Thyroid gland (tissue), 4 donors: ENCODE results near the gene GGA2. TPM values are rescaled to one million over a fixed set of nuclear protein-coding genes. Genes with fewer than 3 reads are reported as not detected.
A peak's percentile ranks its signal among the peaks of the same experiment; 100 is the strongest.
"Not testable (repeated sequence)": the region's sequence is repeated elsewhere in the genome, so short reads cannot be mapped to it uniquely, and the experiment has no call there.

Experiments
- DNase-seq, 2 donors: peaks; one replicate each; pipeline ENCODE4 v3.0.0-alpha.2; 2019
- H3K27ac ChIP-seq, 3 donors: fragments of 200-600 bp; sonication (generic); 1 replicate in 2 of 3; 2 replicates in 1 of 3; pipeline ENCODE4 v1.5.1; 2016 to 2019; ENCODE audit warnings: mild to moderate bottlenecking in 1 of 3, moderate library complexity in 1 of 3
- H3K27me3 ChIP-seq: fragments of 200-600 bp; sonication (generic); one replicate; pipeline ENCODE4 v1.5.1; 2019
- H3K36me3 ChIP-seq, 2 donors: fragments of 200-600 bp; sonication (generic); one replicate each; pipeline ENCODE4 v1.5.1; 2016 to 2019
- H3K4me1 ChIP-seq, 2 donors: fragments of 200-600 bp; sonication (generic); one replicate each; pipeline ENCODE4 v1.5.1; 2017 to 2019
- H3K4me3 ChIP-seq, 3 donors: fragments of 200-600 bp; sonication (generic); replicated peaks in 1 of 3; 1 replicate in 2 of 3; 2 replicates in 1 of 3; pipeline ENCODE4 v1.5.1; 2016; ENCODE audit warnings: mild to moderate bottlenecking in 1 of 3
- H3K9me3 ChIP-seq: fragments of 200-600 bp; sonication (generic); one replicate; pipeline ENCODE4 v1.5.1; 2017
- CTCF ChIP-seq, 6 experiments: fragments of 200-600 bp in 3 of 6; fragments of 450-650 bp in 3 of 6; sonication (generic) in 3 of 6; IDR thresholded peaks; one replicate each; pipeline ENCODE4 v1.5.1; 2016 to 2019; ENCODE audit warnings: antibody characterized with exemption in 6 of 6, mild to moderate bottlenecking in 2 of 6, inconsistent platforms in 1 of 6, moderate library complexity in 1 of 6
- POLR2A ChIP-seq, 2 donors: fragments of 450-650 bp; IDR thresholded peaks; one replicate each; pipeline ENCODE4 v1.6.1; 2017; ENCODE audit warnings: antibody characterized with exemption in 2 of 2, mild to moderate bottlenecking in 2 of 2, moderate library complexity in 1 of 2
- WGBS, 2 donors: methylation state at CpG; one replicate each; pipeline ENCODE4 v1.1.5; 2017; 5-methylcytosine and 5-hydroxymethylcytosine counted together
- intact Hi-C: fragments of 100-400 bp; cut with DNase I; formaldehyde crosslinking; loops from one replicate; pipeline ENCODE4 v1.15.1; 2023
- total RNA-seq, 4 donors: library from RNA; depleted of rRNA; stranded (reverse); fragments of >200 nt; gene quantifications; one replicate each; pipeline ENCODE4 v1.2.3, GENCODE V29; 2016

Gene GGA2
- total RNA-seq, 4 donors from 2014 or later = 103 to 190 (median 159) TPM

DNA sequence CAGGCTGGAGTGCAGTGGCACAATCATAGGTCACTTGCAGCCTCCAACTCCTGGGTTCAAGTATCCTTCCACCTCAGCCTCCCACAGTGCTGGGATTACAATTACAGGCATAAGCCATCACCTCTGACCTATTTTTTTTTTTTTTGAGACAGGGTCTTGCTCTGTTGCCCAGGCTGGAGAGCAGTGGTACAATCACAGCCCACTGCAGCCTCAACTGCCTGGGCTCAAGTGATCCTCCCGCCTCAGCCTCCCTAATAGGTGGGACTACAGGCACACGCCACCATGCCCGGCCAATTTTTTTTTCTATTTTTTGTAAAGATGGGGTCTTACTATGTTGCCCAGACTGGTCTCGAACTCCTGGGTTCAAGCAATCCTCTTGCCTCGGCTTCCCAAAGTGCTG is 5.6 kb upstream of the GGA2 start:
- no peak overlapping the region for H3K27ac ChIP-seq
- H3K36me3 ChIP-seq = no peaks in the 10 kb centered on the region
- DNase-seq = no peak
- no peaks in the 10 kb centered on the region for H3K27me3 ChIP-seq
- TF ChIP-seq POLR2A (IDR thresholded peaks at IDR 0.05) = no peak
- H3K4me1 ChIP-seq = peaks cover 0 to 5% of the 10 kb centered on the region in 2 donors
- intact Hi-C loops = no loop called here
- 98 to 99% methylated on average over 5 of the region's 5 CpGs for WGBS, 2 donors
- no peak overlapping the region for H3K4me3 ChIP-seq
- no peaks in the 10 kb centered on the region for H3K9me3 ChIP-seq

- H3K36me3 ChIP-seq = no peaks in the 10 kb centered on the region
- peaks cover 0 to 8% of the 10 kb centered on the region in 2 donors for H3K4me1 ChIP-seq
- no peak for DNase-seq
- TF ChIP-seq POLR2A (IDR thresholded peaks at IDR 0.05) = no peak
- no peak for TF ChIP-seq CTCF (IDR thresholded peaks at IDR 0.05)
- no peaks in the 10 kb centered on the region for H3K9me3 ChIP-seq
- WGBS, 2 donors = 89 to 93% methylated on average over 7 of the region's 7 CpGs
- intact Hi-C loops = loop anchor here (5.0 kb wide), 1 partner anchor 48 kb away; no protein-coding TSS in a partner anchor
- no peak overlapping the region for H3K27ac ChIP-seq
- H3K27me3 ChIP-seq = no peaks in the 10 kb centered on the region
- H3K4me3 ChIP-seq = no peak overlapping the region
Measured at GRCh38 chr16:23514381-23515152, 4.3 kb upstream of the GGA2 start.

- Histone ChIP-seq H3K27ac (no peak overlapping the region), H3K9me3 (no peaks in the 10 kb centered on the region), H3K4me3 (no peak overlapping the region), H3K36me3 (no peaks in the 10 kb centered on the region), H3K27me3 (no peaks in the 10 kb centered on the region), H3K4me1 (peaks cover 10 to 21% of the 10 kb centered on the region in 2 donors)
- no peak for TF ChIP-seq POLR2A (IDR thresholded peaks at IDR 0.05)
- no peak for TF ChIP-seq CTCF (IDR thresholded peaks at IDR 0.05)
- WGBS, 2 donors = 95 to 100% methylated on average over 4 of the region's 4 CpGs
- DNase-seq = no peak
- intact Hi-C loops = loop anchor here (5.0 kb wide), 1 partner anchor 50 kb away; no protein-coding TSS in a partner anchor
Measured at GRCh38 chr16:23512168-23512695, 1.9 kb upstream of the GGA2 start.

DNA sequence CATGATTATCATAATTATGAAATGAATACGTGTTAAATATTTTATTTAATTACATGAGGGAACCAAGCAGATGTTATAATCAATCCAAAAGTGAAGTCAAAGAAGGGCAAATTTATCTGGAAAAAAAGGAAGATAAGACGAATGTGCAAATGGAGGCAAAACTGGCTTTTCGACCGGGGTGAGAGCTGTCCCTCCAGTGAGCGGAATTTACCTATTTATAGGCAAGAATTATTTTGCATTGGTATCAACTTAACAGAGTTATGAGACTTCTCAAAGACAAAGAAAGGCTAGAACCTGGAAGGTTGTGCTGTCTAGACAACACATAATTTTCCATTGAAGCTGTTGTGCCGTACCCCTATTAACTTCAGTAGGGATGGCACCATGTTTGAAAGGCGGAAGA is 1.4 kb upstream of the GGA2 start:
- TF ChIP-seq CTCF (IDR thresholded peaks at IDR 0.05) = no peak
- TF ChIP-seq POLR2A (IDR thresholded peaks at IDR 0.05) = no peak
- H3K36me3 ChIP-seq = no peaks in the 10 kb centered on the region
- intact Hi-C loops = loop anchor here (5.0 kb wide), 1 partner anchor 51 kb away; no protein-coding TSS in a partner anchor
- no peak overlapping the region for H3K4me3 ChIP-seq
- 91 to 94% methylated on average over 7 of the region's 7 CpGs for WGBS, 2 donors
- peaks cover 15 to 26% of the 10 kb centered on the region in 2 donors for H3K4me1 ChIP-seq
- H3K27me3 ChIP-seq = no peaks in the 10 kb centered on the region
- no peaks in the 10 kb centered on the region for H3K9me3 ChIP-seq
- H3K27ac ChIP-seq = no peak overlapping the region
- no peak for DNase-seq

DNA sequence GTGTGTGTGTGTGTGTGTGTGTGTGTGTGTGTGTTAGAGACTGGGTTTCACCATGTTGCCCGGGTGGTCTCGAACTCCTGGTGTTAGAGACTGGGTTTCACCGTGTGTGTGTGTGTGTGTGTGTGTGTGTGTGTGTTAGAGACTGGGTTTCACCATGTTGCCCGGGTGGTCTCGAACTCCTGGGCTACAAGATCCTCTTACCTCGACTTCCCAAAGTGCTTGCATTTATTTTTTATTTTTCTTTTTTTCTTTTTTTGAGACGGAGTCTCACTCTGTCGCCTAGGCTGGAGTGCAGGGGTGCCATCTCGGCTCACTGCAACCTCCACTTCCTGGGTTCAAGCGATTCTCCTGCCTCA is 599 bp upstream of the GGA2 start:
- H3K9me3 ChIP-seq, H3K27me3 ChIP-seq, H3K36me3 ChIP-seq, DNase-seq: not testable (repeated sequence)
- intact Hi-C loops = loop anchor here (5.0 kb wide), 1 partner anchor 51 kb away; no protein-coding TSS in a partner anchor
- 84 to 92% methylated on average over 7 to 10 of the region's 10 CpGs for WGBS, 2 donors
- Histone ChIP-seq H3K27ac (peak overlapping the region; percentile 29 to 94 (median 93)), H3K4me3 (peak overlapping the region in 1 of 3 donors; percentile 95), H3K4me1 (peaks cover 24 to 35% of the 10 kb centered on the region in 2 donors)

GRCh38 chr16:23509782-23510163 is 521 bp downstream of the GGA2 start:
- H3K27me3 ChIP-seq = no peaks in the 10 kb centered on the region
- no peaks in the 10 kb centered on the region for H3K36me3 ChIP-seq
- H3K27ac ChIP-seq = peak overlapping the region; percentile 80 to 94 (median 93)
- peaks cover 35 to 46% of the 10 kb centered on the region in 2 donors for H3K4me1 ChIP-seq
- peak overlapping the region; percentile 67 to 95 (median 78) for H3K4me3 ChIP-seq
- H3K9me3 ChIP-seq = no peaks in the 10 kb centered on the region
- WGBS, 2 donors = 0 to 1% methylated on average over 6 to 10 of the region's 17 CpGs
- no peak for TF ChIP-seq POLR2A (IDR thresholded peaks at IDR 0.05)
- no peak for TF ChIP-seq CTCF (IDR thresholded peaks at IDR 0.05)
- intact Hi-C loops = loop anchor here (5.0 kb wide), 1 partner anchor 53 kb away; no protein-coding TSS in a partner anchor
- peak; percentile 40 to 46 for DNase-seq
